ELR (cell line): ENCODE results near the gene FGD4.

ENCODE experiments used
- DNase-seq: peaks from one replicate; pipeline ENCODE4 v3.0.0-alpha.2; 2015; ENCODE audit warnings: low read depth

FGD4 gene

GRCh38 chr12:32407795-32408194 is 8.4 kb downstream of the FGD4 start:
- DNase-seq: no peak

DNA sequence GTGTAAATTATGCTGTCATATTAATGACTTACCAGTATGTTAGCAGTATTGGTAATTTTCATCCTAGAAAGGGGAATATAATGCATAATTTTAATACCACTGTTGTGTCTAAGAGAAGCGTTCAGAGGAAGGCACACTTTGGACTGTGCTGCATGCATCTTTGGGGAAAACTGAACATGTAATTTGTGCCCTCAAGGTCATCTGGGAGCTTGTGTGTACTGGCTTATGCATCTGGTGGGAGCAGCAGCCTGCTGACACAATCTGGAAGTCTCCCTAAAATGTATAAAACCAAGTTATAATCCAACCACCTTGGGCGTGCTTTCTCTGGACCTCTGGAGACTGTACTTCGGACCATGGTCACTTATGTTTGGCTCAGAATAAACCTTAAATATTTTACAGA is 14.1 kb downstream of the FGD4 start:
- DNase-seq: no peak

DNA sequence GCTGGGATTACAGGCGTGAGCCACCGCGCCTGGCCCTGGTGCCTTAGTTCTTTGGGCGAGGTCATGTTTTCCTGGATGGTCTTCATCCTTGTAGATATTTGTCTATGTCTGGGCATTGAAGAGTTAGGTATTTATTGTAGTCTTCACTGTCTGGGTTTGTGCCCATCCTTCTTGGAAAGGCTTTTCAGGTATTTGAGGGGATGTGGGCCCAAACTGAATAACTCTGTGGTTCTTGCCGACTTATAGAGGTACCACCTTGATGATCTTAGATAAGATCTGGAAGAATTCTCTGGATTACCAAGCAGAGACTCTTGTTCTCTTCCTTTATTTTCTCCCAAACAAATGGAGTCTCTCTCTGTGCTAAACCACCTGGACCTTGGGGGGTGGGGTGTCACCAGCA is 18.9 kb downstream of the FGD4 start:
- no peak for DNase-seq

- DNase-seq: no peak
Observed at GRCh38 chr12:32418903-32419519, 19.7 kb downstream of the FGD4 start.

- no peak for DNase-seq
Observed at GRCh38 chr12:32419520-32419960, 20.2 kb downstream of the FGD4 start.

GRCh38 chr12:32420356-32420755 is 21.0 kb downstream of the FGD4 start:
- no peak for DNase-seq

DNA sequence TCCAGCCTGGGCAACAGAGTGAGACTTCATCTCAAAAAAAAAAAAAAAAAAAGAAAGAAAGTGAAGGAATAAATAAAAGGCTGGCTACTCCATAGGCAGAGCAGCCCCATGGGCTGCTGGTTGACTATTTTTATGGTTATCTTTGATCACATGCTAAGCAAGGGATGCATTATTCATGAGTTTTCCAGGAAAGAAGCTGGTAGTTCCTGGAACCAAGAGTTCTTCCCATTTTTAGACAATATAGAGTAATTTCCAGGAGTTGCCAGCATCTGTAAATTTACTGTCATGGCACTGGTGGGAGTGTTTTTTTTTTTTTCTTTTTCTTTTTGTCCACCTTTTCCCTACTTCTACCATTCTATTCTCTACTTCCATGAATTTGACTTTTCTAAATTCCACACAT is 24.2 kb downstream of the FGD4 start:
- DNase-seq: no peak

DNA sequence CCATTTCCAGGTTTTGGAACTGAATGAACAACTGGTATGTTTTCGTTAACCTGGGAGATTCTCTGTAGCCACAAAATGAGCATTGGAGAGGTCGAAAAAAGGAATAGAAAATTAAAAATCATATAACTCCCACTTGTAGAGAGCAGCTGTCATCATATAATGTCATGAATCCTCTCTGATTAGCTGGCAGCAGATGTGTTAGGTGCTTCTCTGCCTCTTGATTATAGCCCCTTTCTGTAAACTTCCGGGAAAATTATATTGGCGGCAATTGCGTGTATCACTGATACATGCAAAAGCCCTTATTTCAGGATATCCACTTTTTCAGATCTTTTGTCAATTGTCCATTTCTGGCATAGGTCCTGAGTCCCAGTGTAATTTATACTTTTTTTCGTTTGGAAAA is 31.7 kb downstream of the FGD4 start:
- DNase-seq: no peak

GRCh38 chr12:32435921-32436705 is 36.8 kb downstream of the FGD4 start:
- DNase-seq: peak; percentile 45

DNA sequence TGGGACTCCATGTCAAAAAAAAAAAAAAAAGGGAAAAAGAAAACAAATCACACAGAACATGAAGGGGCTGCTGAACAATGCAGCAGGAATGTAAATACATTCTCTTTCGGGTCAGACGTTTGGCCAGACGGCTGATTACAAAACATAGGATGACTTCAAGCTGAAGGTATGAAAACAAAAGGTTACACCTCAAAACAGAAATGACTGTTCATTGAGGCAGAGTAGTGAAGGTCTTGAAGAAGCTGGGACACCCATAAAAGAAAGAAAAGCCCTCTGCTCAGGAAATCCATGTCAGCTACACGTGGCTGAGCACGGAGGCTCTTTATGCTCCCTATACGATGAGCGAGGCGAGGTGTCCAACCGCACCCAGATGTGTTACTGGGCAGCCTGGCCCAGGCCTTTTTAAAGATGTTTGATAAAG is 37.7 kb downstream of the FGD4 start:
- DNase-seq: peak; percentile 94

- no peak for DNase-seq
Observed at GRCh38 chr12:32440120-32440865, 40.9 kb downstream of the FGD4 start.

DNA sequence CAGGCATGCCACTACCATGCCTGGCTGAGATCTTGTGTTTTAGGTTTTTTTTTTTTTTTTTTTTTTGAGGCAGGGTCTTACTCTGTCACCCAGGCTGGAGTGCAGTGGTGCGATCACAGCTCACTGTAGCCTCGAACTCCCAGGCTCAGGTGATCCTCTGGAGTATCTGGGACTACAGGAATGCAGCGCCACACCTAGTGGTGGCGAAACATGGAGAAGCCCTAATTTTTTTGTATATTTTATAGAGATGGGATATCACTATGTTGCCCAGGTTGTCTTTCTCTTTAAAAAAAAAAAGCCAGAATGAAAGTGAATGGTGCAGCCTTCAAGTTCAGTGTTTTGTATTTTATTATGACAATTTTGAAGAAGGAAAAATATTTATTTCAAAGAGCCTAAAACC is 44.1 kb downstream of the FGD4 start:
- DNase-seq: no peak

GRCh38 chr12:32444895-32445294 is 45.5 kb downstream of the FGD4 start:
- DNase-seq: peak; percentile 84

GRCh38 chr12:32445356-32445755 is 46.0 kb downstream of the FGD4 start:
- no peak for DNase-seq

DNA sequence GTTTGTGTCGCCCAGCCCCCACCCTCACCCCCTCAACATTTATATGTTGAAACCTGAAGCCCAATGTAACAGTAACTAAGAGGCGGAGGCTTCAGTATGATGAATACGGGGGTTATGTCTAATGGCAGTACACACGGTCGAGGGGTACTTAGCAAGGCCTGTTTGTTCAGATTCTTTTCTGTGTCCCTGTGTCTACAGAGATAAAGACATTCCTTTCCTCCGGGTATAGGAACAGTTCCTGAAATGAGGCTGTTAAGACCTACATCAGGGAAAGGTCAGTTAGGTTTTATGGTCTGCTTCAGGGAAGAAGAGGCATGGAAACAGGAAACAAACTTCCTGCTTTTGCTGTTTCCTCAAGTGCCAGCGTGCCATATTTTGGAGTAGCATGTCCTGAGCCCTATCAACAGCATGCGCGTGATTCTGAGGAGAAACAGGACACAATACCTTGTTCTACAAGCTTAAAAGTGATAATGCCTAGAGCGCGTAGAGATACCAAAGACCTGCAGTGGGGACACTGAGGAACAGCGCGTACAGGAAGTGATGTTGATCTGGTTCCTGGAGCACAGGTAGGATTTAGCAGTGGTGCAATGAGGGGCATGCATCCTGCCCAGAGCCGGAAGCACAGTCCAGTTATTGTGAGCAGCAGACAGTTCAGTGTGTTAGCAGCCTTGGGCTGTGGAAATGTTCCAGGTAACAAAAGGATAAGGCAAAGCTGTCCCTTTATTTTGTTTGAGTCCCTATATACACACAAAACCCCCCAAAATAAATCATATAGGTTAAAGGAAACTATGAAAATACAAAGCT is 47.2 kb downstream of the FGD4 start:
- DNase-seq: no peak

DNA sequence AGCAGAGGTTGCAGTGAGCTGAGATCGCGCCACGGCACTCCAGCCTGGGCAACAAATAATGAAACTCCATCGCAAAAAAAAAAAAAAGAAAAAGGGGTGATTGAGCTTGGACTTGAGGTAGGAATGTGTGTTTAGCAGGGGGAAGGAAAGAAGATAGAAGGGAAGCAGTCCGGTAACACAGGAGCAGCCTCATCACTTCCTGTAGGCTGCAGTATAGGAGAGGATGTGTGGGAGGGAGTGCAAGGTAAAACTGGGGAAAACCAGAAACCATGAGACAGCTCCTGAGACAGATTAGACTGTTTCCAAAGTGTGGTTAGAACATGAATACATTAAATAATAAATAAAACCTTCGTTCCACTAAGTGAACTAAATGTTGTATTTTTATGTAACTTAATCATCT is 49.2 kb downstream of the FGD4 start:
- peak; percentile 40 for DNase-seq

DNA sequence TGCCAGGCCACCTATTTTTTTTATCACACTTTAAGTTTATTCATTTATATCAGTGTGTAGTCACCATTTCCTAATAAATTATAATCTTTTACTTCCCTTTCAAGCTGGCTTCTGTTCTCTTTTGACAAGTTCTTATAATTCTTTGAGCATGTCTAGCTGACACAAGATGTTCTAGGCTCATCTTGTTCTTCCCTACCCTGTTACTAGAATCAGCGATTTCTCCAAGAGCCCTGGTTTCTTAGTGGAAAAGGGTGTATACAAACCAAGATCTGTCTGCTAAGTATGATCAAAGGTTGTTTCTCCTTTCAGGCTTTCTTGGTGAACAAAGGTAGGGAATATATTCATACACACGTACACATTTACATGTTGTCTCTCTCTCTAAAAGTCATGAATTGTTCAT is 51.0 kb downstream of the FGD4 start:
- DNase-seq: no peak

DNA sequence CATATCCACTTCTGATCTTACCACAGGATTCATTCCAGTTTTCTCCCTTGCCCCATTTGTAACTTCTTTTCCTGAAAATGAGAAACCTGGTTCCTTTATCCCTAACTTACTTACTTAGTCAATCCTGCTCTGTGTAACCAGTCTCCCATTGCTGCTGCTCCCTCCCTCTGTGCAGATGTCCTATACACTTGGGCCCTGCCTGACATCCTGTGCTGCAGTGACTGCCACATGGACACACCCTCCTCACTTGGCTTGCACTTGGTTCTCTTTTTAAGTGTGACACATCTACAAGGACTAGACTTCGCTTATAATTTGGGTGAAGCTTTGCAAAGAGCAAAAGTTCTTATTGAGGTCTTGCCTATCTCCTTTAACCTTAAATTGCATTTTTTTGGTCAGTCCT is 51.4 kb downstream of the FGD4 start:
- no peak for DNase-seq

DNA sequence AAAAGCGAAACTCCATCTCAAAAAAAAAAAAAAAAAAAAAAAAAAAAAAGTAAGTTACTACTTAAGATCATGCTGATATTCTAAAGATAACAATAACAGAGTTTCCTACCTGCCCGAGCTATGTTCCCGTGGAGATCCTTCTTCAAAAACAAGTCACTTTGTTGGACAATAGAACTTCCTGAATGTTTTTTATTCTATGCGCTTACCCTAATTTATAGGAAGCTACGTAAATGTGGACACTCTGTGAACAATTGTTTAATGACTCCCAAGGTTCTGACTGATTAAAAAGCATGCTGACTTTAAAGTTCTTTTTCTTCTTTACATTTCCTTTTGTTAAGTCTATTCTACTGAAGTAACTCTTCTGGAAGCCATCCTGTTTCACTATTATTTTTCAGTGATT is 52.5 kb downstream of the FGD4 start:
- no peak for DNase-seq

DNA sequence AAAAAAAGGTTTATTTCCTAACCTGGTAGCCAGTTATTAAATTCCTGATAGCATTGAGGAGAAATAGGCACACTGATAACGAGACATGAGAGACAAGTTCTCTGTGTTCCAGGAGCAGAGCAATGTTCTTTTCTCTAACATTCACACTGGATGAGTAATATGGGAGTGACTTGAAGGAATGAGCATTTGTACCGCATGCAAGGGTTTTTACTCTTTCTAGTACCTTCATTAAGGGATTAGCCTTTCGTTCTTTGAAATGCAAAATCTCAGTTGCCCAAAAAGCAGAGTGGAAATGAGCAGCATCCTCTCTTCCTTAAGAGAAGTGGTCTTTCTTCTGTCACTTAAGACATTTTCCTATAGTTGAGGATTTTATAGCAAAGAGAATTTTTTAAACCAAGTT is 54.7 kb downstream of the FGD4 start:
- peak; percentile 70 for DNase-seq

DNA sequence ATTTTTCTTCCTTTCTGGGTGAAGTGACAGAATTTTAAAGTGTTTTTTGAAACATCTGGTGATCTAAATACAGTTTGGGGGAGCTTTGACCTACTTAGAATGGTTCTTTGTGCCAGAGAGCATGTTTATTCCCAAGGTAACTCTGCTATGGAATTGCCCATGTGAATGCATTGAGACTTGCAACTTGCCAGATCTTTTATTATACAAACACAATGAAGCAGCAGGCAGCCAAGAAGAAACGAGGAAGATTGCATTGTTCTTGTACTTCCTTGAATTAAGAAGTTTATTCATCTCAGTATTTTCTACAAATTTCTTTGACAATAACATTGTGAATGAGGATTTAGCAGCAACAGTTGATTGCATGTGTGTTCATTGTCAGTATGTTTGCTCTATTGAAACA is 55.5 kb downstream of the FGD4 start:
- DNase-seq: no peak

DNA sequence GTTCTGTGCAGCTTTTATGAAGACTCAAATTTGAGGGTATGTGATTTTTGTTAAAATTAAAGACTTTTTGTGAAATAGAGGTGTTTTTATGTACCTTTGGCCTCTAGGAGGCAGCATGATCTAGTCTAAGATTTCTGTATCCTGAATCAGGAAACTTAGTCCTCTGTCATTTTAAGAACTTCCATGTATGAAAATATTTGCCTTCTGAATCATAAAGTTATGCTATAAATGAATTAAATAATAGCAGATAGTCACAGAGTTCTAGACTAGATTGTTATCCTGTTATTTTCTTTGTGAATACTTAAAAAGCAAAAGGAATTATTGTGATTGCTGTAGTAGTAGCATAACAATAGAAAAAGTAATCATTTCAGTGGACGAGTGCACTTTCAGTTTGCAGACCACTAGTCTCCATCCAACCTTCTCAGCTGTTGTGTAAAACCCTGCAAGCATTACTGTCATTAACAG is 56.3 kb downstream of the FGD4 start:
- peak; percentile 85 for DNase-seq
